ENCODE data around the gene SLC27A5.
A peak's percentile ranks its signal among the peaks of the same experiment; 100 is the strongest.

Gene SLC27A5

GRCh38 chr19:58554494-58555368, 42.9 kb upstream of the SLC27A5 start, which contains the start of gene CHMP2A:
Gene CHMP2A (minus strand): TSS chr19:58555105. CDS start chr19:58554212, 893 bp downstream.
- Histone ChIP-seq H3K4me2 (ENCODE audit: low read length) (peak within 1 kb of the TSS; percentile 99), H3K56ac (ENCODE audit: low read length) (peak within 1 kb of the TSS; percentile 98), H3K23ac (ENCODE audit: low read length) (peak within 1 kb of the TSS; percentile 57), H2BK120ac (ENCODE audit: low read depth, low read length) (no peak within 1 kb of the TSS), H3K36me3 (ENCODE audit: control insufficient read depth, insufficient read depth, low read length) (peaks cover 18% of the 10 kb centered on the region), H3K27me3 (ENCODE audit: insufficient read depth, low read length, poor library complexity) (no peaks in the 10 kb centered on the region), H4K5ac (ENCODE audit: low read length) (peak within 1 kb of the TSS; percentile 72), H2AK5ac (ENCODE audit: low read length) (peak within 1 kb of the TSS; percentile 99), H3K79me2 (ENCODE audit: control insufficient read depth, insufficient read depth, low read length) (peaks cover 26% of the 10 kb centered on the region), H3K4me3 (ENCODE audit: low read length) (peak within 1 kb of the TSS; percentile 81), H3K4ac (ENCODE audit: low read depth, low read length) (peak within 1 kb of the TSS; percentile 8), H3K27ac (ENCODE audit: low read depth, low read length) (peak within 1 kb of the TSS; percentile 84), H2BK15ac (replicated peaks; ENCODE audit: low read depth) (no peak within 1 kb of the TSS), H2BK5ac (ENCODE audit: low read length) (peak within 1 kb of the TSS; percentile 81), H3K79me1 (ENCODE audit: low read length) (peaks cover 14% of the 10 kb centered on the region), H3K9ac (ENCODE audit: low read length) (peak within 1 kb of the TSS; percentile 98), H3K18ac (ENCODE audit: low read length) (no peak within 1 kb of the TSS), H3K4me1 (ENCODE audit: control insufficient read depth, low read depth, low read length) (peaks cover 6% of the 10 kb centered on the region), H4K8ac (ENCODE audit: low read depth, low read length) (peak within 1 kb of the TSS; percentile 70)
- DNase-seq, result peak; percentile 98
- no CpG with 5 or more reads among the region's 69 CpGs for whole genome bisulfite sequencing (ENCODE audit: extremely low coverage, insufficient coverage, low lambda C conversion rate)

GRCh38 chr19:58553799-58554493, 42.2 kb upstream of the SLC27A5 start:
- no peak overlapping the region for H2BK15ac ChIP-seq (replicated peaks; ENCODE audit: low read depth)
- H3K4me3 ChIP-seq (ENCODE audit: low read length), result peak overlapping the region; percentile 5
- no peak overlapping the region for H4K5ac ChIP-seq (ENCODE audit: low read length)
- H3K4ac ChIP-seq (ENCODE audit: low read depth, low read length), result peak overlapping the region; percentile 8
- no peak for DNase-seq
- peaks cover 6% of the 10 kb centered on the region for H3K4me1 ChIP-seq (ENCODE audit: control insufficient read depth, low read depth, low read length)
- H3K9ac ChIP-seq (ENCODE audit: low read length), result peak overlapping the region; percentile 98
- peaks cover 24% of the 10 kb centered on the region for H3K36me3 ChIP-seq (ENCODE audit: control insufficient read depth, insufficient read depth, low read length)
- no peak overlapping the region for H2AK5ac ChIP-seq (ENCODE audit: low read length)
- WGBS (ENCODE audit: extremely low coverage, insufficient coverage, low lambda C conversion rate), result no CpG with 5 or more reads among the region's 18 CpGs
- H2BK5ac ChIP-seq (ENCODE audit: low read length), result no peak overlapping the region
- no peak overlapping the region for H3K23ac ChIP-seq (ENCODE audit: low read length)
- H4K8ac ChIP-seq (ENCODE audit: low read depth, low read length), result no peak overlapping the region
- no peak overlapping the region for H3K18ac ChIP-seq (ENCODE audit: low read length)
- H3K56ac ChIP-seq (ENCODE audit: low read length), result peak overlapping the region; percentile 98
- H2BK120ac ChIP-seq (ENCODE audit: low read depth, low read length), result no peak overlapping the region
- peaks cover 32% of the 10 kb centered on the region for H3K79me2 ChIP-seq (ENCODE audit: control insufficient read depth, insufficient read depth, low read length)
- no peaks in the 10 kb centered on the region for H3K27me3 ChIP-seq (ENCODE audit: insufficient read depth, low read length, poor library complexity)
- H3K27ac ChIP-seq (ENCODE audit: low read depth, low read length), result peak overlapping the region; percentile 84
- H3K79me1 ChIP-seq (ENCODE audit: low read length), result peaks cover 21% of the 10 kb centered on the region
- H3K4me2 ChIP-seq (ENCODE audit: low read length), result peak overlapping the region; percentile 99

- no peak overlapping the region for H3K4me3 ChIP-seq (ENCODE audit: low read length)
- peaks cover 35% of the 10 kb centered on the region for H3K36me3 ChIP-seq (ENCODE audit: control insufficient read depth, insufficient read depth, low read length)
- H3K18ac ChIP-seq (ENCODE audit: low read length), result no peak overlapping the region
- H2BK5ac ChIP-seq (ENCODE audit: low read length), result no peak overlapping the region
- no peak overlapping the region for H2BK15ac ChIP-seq (replicated peaks; ENCODE audit: low read depth)
- no peak overlapping the region for H2BK120ac ChIP-seq (ENCODE audit: low read depth, low read length)
- no peak overlapping the region for H3K27ac ChIP-seq (ENCODE audit: low read depth, low read length)
- no peaks in the 10 kb centered on the region for H3K27me3 ChIP-seq (ENCODE audit: insufficient read depth, low read length, poor library complexity)
- H3K9ac ChIP-seq (ENCODE audit: low read length), result no peak overlapping the region
- H3K4me2 ChIP-seq (ENCODE audit: low read length), result no peak overlapping the region
- no CpG with 5 or more reads among the region's 2 CpGs for WGBS (ENCODE audit: extremely low coverage, insufficient coverage, low lambda C conversion rate)
- no peak overlapping the region for H4K8ac ChIP-seq (ENCODE audit: low read depth, low read length)
- no peak overlapping the region for H2AK5ac ChIP-seq (ENCODE audit: low read length)
- DNase-seq, result no peak
- no peak overlapping the region for H4K5ac ChIP-seq (ENCODE audit: low read length)
- no peak overlapping the region for H3K4ac ChIP-seq (ENCODE audit: low read depth, low read length)
- H3K79me1 ChIP-seq (ENCODE audit: low read length), result peaks cover 33% of the 10 kb centered on the region
- peaks cover 6% of the 10 kb centered on the region for H3K4me1 ChIP-seq (ENCODE audit: control insufficient read depth, low read depth, low read length)
- H3K79me2 ChIP-seq (ENCODE audit: control insufficient read depth, insufficient read depth, low read length), result peaks cover 39% of the 10 kb centered on the region
- H3K56ac ChIP-seq (ENCODE audit: low read length), result no peak overlapping the region
- no peak overlapping the region for H3K23ac ChIP-seq (ENCODE audit: low read length)
Measured at GRCh38 chr19:58552655-58553054, 40.9 kb upstream of the SLC27A5 start.

GRCh38 chr19:58551577-58552471, 40.0 kb upstream of the SLC27A5 start:
- H2BK15ac ChIP-seq (replicated peaks; ENCODE audit: low read depth), result no peak overlapping the region
- H3K4me2 ChIP-seq (ENCODE audit: low read length), result no peak overlapping the region
- no peak overlapping the region for H2BK5ac ChIP-seq (ENCODE audit: low read length)
- H3K79me2 ChIP-seq (ENCODE audit: control insufficient read depth, insufficient read depth, low read length), result peaks cover 39% of the 10 kb centered on the region
- no peak overlapping the region for H4K8ac ChIP-seq (ENCODE audit: low read depth, low read length)
- no peak overlapping the region for H3K4ac ChIP-seq (ENCODE audit: low read depth, low read length)
- no peak overlapping the region for H2BK120ac ChIP-seq (ENCODE audit: low read depth, low read length)
- H2AK5ac ChIP-seq (ENCODE audit: low read length), result no peak overlapping the region
- H3K9ac ChIP-seq (ENCODE audit: low read length), result no peak overlapping the region
- no peak overlapping the region for H3K23ac ChIP-seq (ENCODE audit: low read length)
- peaks cover 36% of the 10 kb centered on the region for H3K79me1 ChIP-seq (ENCODE audit: low read length)
- H3K56ac ChIP-seq (ENCODE audit: low read length), result no peak overlapping the region
- H3K4me1 ChIP-seq (ENCODE audit: control insufficient read depth, low read depth, low read length), result peaks cover 2% of the 10 kb centered on the region
- peaks cover 41% of the 10 kb centered on the region for H3K36me3 ChIP-seq (ENCODE audit: control insufficient read depth, insufficient read depth, low read length)
- no CpG with 5 or more reads among the region's 18 CpGs for WGBS (ENCODE audit: extremely low coverage, insufficient coverage, low lambda C conversion rate)
- H4K5ac ChIP-seq (ENCODE audit: low read length), result no peak overlapping the region
- no peak for DNase-seq
- H3K27me3 ChIP-seq (ENCODE audit: insufficient read depth, low read length, poor library complexity), result no peaks in the 10 kb centered on the region
- H3K27ac ChIP-seq (ENCODE audit: low read depth, low read length), result no peak overlapping the region
- no peak overlapping the region for H3K4me3 ChIP-seq (ENCODE audit: low read length)
- no peak overlapping the region for H3K18ac ChIP-seq (ENCODE audit: low read length)

- Histone ChIP-seq H2AK5ac (ENCODE audit: low read length) (no peak overlapping the region), H2BK15ac (replicated peaks; ENCODE audit: low read depth) (no peak overlapping the region), H3K27ac (ENCODE audit: low read depth, low read length) (no peak overlapping the region), H4K5ac (ENCODE audit: low read length) (no peak overlapping the region), H3K4ac (ENCODE audit: low read depth, low read length) (no peak overlapping the region), H3K56ac (ENCODE audit: low read length) (no peak overlapping the region), H3K23ac (ENCODE audit: low read length) (no peak overlapping the region), H3K79me2 (ENCODE audit: control insufficient read depth, insufficient read depth, low read length) (peaks cover 39% of the 10 kb centered on the region), H3K4me1 (ENCODE audit: control insufficient read depth, low read depth, low read length) (peaks cover 9% of the 10 kb centered on the region), H2BK5ac (ENCODE audit: low read length) (no peak overlapping the region), H3K4me2 (ENCODE audit: low read length) (no peak overlapping the region), H3K18ac (ENCODE audit: low read length) (no peak overlapping the region), H4K8ac (ENCODE audit: low read depth, low read length) (no peak overlapping the region), H3K27me3 (ENCODE audit: insufficient read depth, low read length, poor library complexity) (no peaks in the 10 kb centered on the region), H2BK120ac (ENCODE audit: low read depth, low read length) (no peak overlapping the region), H3K79me1 (ENCODE audit: low read length) (peaks cover 33% of the 10 kb centered on the region), H3K9ac (ENCODE audit: low read length) (no peak overlapping the region), H3K36me3 (ENCODE audit: control insufficient read depth, insufficient read depth, low read length) (peaks cover 40% of the 10 kb centered on the region), H3K4me3 (ENCODE audit: low read length) (no peak overlapping the region)
- no peak for DNase-seq
- no CpG with 5 or more reads among the region's 1 CpG for WGBS (ENCODE audit: extremely low coverage, insufficient coverage, low lambda C conversion rate)
Measured at GRCh38 chr19:58551123-58551497, 39.3 kb upstream of the SLC27A5 start.

Data from mesendoderm (in vitro differentiated cells).